ENCODE measurements around the gene WWOX.

Gene WWOX

GRCh38 chr16:78399384-78399783, 299.9 kb downstream of the WWOX start:
- DNase-seq (ENCODE audit: low spot score): no peak

DNA sequence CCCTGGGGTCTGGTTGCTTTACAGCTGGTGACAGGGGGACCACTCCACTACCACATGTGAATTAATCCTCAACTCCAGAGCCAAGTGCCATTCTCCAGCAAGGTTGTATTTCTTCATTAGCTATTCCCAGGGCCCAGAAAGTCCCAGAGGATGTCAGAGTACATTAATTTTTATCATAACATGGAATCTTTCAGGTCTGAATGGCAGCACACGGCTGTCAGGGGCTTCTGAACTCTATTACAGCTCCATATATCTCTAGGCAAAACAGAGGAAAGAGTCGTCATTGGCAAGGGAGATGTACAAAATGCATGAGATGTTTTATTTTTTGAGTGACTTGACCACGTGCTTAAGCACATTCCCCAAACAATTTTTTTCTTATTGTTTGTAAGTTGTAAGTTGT, 303.4 kb downstream of the WWOX start:
- DNase-seq (ENCODE audit: low spot score): no peak

DNA sequence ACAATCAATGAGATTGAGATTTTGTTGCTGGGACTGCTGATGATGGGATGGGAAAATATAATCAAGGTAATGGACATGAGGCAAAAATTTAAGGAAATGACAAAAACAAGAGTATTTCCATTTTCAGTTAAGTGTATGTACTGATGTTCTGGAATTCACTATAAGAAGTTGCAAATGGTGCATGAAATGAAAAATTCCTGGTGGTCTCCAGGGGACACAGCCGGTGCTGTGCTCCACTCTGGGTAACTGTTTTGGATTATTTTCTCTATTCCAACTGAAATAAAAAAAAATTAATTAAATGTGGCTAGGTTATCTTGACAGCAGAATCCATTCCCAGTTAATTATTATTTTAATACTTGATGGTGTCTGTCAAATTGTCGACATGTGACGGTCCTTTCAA, 305.6 kb downstream of the WWOX start:
- DNase-seq (ENCODE audit: low spot score): no peak

- DNase-seq (ENCODE audit: low spot score): no peak
These were observed 306.4 kb downstream of the WWOX start for GRCh38 chr16:78405833-78406232.

GRCh38 chr16:78407191-78407590, 307.7 kb downstream of the WWOX start:
- DNase-seq (ENCODE audit: low spot score): no peak

DNA sequence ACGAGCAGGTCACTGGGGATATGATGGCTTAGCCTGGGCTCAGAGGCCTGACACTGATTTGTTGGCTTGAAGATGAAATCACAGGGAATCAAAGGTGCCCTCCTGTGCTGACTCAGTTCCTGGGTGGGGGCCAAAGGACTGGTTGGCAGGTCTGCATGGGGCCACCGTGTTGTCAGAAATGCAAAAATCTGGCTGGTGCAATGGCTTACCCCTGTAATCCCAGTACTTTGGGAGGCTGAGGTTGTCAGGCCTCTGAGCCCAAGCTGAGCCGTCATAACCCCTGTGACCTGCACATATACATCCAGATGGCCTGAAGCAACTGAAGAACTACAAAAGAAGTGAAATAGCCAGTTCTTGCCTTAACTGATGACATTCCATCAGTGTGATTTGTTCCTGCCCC, 314.2 kb downstream of the WWOX start:
- no peak for DNase-seq (ENCODE audit: low spot score)

DNA sequence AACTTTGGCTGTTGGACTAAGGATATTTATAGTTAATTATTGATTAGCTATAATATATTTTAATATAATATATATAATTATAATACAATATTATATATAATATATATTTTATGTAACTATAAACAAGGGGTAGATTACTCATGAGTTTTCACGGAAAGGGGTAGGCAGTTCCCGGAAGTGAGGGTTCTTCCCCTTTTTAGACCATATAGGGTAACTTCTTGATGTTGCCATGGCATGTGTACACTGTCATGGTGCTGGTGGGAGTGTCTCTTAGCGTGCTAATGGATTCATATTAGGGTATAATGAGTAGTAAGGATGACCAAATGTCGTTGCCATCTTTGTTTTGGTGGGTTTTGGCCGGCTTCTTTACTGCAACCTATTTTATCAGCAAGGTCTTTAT, 315.6 kb downstream of the WWOX start:
- no peak for DNase-seq (ENCODE audit: low spot score)

DNA sequence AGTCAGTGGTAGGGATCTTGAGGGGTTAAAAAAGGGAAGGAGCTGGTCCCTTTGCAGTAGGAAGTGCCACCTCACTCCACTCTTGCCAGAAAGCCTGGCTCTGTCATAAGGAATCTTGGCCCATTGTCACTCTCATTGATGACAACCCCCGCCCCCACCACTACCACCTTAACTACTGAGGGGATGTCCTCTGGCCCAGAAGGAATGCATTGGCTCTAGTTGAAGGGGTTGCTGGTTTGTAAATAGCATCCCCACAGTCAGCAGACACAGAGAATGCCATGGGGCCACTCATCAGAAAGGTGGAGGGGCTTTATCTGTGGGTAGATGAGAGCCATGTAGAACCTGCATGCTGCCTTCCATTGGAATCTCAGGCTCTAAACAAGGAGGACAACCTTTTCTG, 316.2 kb downstream of the WWOX start:
- DNase-seq (ENCODE audit: low spot score): no peak

- DNase-seq (ENCODE audit: low spot score): no peak
These were observed 316.9 kb downstream of the WWOX start for GRCh38 chr16:78416400-78416799.

DNA sequence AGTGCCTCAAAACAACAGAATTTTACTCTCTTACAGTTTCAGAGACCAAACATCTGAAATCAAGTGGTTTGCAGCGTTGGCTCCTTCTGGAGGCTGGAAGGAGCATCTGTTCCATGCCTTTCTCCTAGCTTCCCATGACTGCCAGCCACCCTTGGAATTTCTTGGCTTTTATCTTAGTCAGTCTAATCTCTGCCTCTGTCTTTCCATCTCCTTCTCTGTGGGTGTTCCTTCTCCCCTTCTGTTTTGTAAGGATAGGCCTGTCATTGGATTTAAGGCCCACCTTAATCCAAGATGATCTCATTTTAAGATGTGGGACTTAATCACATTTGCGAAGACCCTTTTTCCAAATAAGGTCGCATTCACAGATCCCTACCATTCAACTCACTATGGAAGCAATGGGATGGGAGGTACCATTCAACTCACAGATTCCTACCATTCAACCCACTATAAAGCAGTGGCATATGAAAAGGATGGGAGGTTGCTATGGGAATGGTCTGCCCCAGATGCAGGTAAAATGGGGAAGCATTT, 321.8 kb downstream of the WWOX start:
- no peak for DNase-seq (ENCODE audit: low spot score)

GRCh38 chr16:78425281-78425680, 325.8 kb downstream of the WWOX start:
- DNase-seq (ENCODE audit: low spot score): no peak

- DNase-seq (ENCODE audit: low spot score): no peak
These were observed 326.5 kb downstream of the WWOX start for GRCh38 chr16:78425891-78426510.

GRCh38 chr16:78428193-78428592, 328.7 kb downstream of the WWOX start:
- no peak for DNase-seq (ENCODE audit: low spot score)

DNA sequence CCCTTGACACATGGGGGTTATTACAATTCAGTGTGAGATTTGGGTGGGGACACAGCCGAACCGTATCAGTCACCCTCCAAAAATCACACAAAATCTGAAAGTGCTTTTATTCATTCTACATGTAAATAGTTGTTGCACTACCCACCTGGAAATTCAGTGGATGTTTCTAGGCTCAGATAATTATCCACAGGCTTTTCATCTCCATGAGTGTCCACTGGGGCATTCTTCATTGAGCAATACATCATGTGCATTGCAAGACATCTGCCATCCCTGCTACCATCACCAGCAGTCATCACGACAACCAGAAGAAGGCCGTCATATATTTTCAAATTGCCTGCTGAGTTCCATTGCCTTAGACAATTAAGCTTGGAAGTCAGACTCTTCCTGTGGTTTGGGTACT, 330.8 kb downstream of the WWOX start:
- DNase-seq (ENCODE audit: low spot score): no peak

GRCh38 chr16:78431004-78431670, 331.7 kb downstream of the WWOX start:
- no peak for DNase-seq (ENCODE audit: low spot score)

GRCh38 chr16:78431701-78432100, 332.2 kb downstream of the WWOX start:
- no peak for DNase-seq (ENCODE audit: low spot score)

DNA sequence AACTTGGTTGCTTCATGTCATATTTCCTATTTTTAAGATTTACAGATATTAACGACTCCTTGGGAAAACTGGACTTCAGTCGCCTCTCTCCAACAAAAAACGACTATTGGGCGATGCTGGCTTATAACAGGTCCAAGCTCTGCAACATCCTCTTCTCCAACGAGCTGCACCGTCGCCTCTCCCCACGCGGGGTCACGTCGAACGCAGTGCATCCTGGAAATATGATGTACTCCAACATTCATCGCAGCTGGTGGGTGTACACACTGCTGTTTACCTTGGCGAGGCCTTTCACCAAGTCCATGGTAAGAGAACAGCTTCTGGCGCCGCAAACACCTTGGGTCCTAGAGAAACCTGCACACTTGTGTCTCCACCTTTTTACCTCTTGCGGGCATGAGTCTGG, 333.0 kb downstream of the WWOX start:
- DNase-seq (ENCODE audit: low spot score): no peak

- DNase-seq (ENCODE audit: low spot score): no peak
These were observed 333.7 kb downstream of the WWOX start for GRCh38 chr16:78433116-78433515.

- no peak for DNase-seq (ENCODE audit: low spot score)
These were observed 334.9 kb downstream of the WWOX start for GRCh38 chr16:78434401-78434800.

DNA sequence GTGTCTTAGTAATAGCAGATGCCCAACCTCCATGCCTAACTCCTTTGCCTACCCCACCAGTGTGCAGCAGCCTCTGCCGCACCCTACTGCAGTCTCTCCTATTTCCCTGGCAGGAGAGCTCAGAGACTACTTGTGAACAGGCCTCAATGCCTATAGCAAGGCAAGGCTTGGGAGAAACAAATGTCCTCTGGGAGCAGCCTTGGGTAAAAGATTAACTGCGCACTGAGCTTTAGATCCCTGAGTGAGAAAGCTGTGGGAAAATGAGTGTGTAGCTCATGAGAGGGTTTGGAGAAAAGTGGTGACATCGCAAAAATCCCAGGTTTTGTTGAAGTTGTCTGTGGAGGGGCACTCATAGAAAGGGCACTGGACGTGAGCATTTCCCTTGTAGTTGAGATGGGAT, 335.8 kb downstream of the WWOX start:
- no peak for DNase-seq (ENCODE audit: low spot score)

DNA sequence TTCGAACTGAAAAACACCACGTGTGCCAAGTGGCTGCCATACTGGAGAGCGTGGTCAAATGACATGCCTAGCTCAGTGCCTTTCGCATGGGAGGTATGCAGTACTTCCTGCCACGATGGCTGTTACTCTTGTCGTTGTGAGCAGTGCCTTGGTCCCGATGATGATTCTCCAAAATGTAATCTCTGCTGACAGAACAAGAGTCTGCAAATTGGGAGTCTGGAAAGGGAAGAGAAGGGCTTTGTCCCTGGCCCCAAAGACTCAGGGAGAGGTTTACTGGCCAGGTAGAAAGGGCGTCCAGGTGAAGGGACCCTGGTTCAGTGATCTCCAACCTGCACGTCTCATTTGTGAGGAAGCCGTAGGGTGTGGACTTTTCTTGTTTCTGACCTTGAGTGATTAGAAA, 336.6 kb downstream of the WWOX start:
- DNase-seq (ENCODE audit: low spot score): no peak

DNA sequence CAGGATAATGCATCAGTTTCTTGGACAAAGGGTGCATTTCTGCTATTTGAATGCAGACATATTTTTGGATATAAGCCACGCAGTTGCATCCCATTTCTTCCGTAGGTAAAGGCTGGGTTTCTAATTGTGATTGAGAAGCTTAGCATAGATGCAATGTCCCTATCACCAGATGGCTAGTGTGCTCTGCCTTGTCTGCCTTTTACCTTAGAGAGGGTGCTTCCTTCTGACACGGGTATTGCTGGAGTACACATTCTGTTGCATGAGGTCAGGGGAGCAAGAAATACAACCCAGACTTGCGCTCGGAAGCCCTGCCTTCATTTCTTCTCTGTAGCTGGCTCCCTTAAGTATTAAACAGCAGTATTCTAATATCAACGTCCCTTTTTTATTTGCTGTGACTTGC, 337.4 kb downstream of the WWOX start:
- DNase-seq (ENCODE audit: low spot score): no peak

GRCh38 chr16:78437352-78437968, 338.0 kb downstream of the WWOX start:
- peak; percentile 21 for DNase-seq (ENCODE audit: low spot score)

- no peak for DNase-seq (ENCODE audit: low spot score)
These were observed 338.8 kb downstream of the WWOX start for GRCh38 chr16:78438219-78438618.
